ENCODE measurements around the gene SRGAP2C.
"Not testable (repeated sequence)": the region's sequence is repeated elsewhere in the genome, so short reads cannot be mapped to it uniquely, and the experiment has no call there.

The SRGAP2C gene

GRCh38 chr1:121227544-121228330 is 43.0 kb downstream of the SRGAP2C start:
- H3K27ac ChIP-seq; H3K9ac ChIP-seq (ENCODE audit: insufficient read length); H3K36me3 ChIP-seq (ENCODE audit: insufficient read depth, low read length); H3K9me3 ChIP-seq (ENCODE audit: low read depth, low read length); DNase-seq (ENCODE audit: low read depth, low spot score); H3K4me3 ChIP-seq: not testable (repeated sequence)

DNA sequence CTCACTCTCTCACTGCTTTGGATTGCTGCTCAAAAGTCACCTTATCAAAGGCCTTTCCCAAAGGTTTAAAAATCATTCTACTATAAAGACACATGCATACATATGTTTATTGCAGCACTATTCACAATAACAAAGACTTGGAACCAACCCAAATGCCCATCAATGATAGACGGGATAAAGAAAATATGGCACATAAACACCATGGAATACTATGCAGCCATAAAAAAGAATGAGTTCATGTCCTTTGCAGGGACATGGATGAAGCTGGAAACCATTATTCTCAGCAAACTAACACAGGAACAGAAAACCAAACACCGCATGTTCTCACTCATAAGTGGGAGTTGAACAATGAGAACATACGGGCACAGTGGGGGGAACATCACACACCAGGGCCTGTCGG is 45.9 kb downstream of the SRGAP2C start:
- not testable (repeated sequence) for H3K36me3 ChIP-seq (ENCODE audit: insufficient read depth, low read length); H3K9ac ChIP-seq (ENCODE audit: insufficient read length)

DNA sequence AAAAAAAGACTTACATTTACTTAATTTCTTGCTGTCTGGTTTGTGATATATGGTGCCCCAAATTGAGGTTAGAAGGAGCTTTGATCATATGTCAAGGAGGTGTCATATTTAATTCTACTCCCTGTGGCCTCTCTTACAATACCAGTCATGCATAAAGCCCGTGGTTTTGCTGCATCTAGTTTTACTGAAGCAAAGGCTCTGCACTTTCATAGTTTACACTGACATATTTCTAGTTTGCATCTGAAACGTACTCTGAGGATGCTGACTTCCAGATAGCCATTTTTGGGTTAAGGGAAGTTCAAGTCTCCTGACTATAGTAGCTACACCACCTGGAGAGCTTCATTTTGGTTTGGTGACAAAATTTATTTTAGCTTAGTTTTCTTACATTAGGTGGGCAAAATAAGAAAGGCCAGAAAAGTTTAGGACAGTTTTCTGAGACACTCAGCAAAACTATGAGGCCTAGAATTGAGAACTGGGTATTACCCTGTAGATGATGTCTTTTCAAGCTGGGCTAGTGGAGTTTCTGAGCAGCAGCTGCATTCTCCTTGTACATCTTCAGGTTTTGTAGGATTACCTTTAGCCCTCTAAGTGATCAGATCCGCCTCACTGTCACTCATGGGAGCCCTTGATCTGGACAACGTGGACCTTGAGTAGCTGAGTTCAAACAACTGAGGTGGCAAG is 47.8 kb downstream of the SRGAP2C start:
- H3K4me3 ChIP-seq; DNase-seq (ENCODE audit: low read depth, low spot score); H3K9me3 ChIP-seq (ENCODE audit: low read depth, low read length); H3K36me3 ChIP-seq (ENCODE audit: insufficient read depth, low read length); H3K27ac ChIP-seq; H3K9ac ChIP-seq (ENCODE audit: insufficient read length): not testable (repeated sequence)

More for the DNA sequence above, 45.9 kb downstream of the SRGAP2C start:
- H3K9me3 ChIP-seq (ENCODE audit: low read depth, low read length); DNase-seq (ENCODE audit: low read depth, low spot score); H3K4me3 ChIP-seq; H3K27ac ChIP-seq: not testable (repeated sequence)

GRCh38 chr1:121234090-121234759 is 49.5 kb downstream of the SRGAP2C start:
- not testable (repeated sequence) for DNase-seq (ENCODE audit: low read depth, low spot score); H3K4me3 ChIP-seq; H3K9me3 ChIP-seq (ENCODE audit: low read depth, low read length); H3K36me3 ChIP-seq (ENCODE audit: insufficient read depth, low read length); H3K9ac ChIP-seq (ENCODE audit: insufficient read length); H3K27ac ChIP-seq

- H3K9me3 ChIP-seq (ENCODE audit: low read depth, low read length); H3K36me3 ChIP-seq (ENCODE audit: insufficient read depth, low read length); H3K27ac ChIP-seq; H3K9ac ChIP-seq (ENCODE audit: insufficient read length); DNase-seq (ENCODE audit: low read depth, low spot score); H3K4me3 ChIP-seq: not testable (repeated sequence)
Measured at GRCh38 chr1:121238384-121238783, 53.6 kb downstream of the SRGAP2C start.

DNA sequence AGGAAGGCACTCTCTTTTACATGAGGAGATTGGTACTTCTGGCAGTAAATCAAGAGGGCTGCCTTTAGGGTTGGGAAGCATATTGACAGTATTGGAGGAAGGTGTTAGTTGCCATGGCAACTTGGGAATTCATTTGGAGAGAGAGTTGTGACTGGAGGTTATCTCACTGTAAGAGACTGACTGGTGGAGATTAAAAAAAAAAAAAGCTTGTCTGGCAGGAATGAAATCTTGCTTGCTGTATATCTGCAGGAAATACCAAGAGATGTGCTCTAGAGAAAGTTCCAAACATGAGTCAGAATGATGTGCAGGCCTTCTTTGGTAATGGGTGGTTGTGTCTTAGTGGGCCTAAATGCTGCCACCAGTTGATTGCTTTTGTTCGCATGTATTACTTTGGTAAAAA is 59.1 kb downstream of the SRGAP2C start:
- not testable (repeated sequence) for H3K36me3 ChIP-seq (ENCODE audit: insufficient read depth, low read length); H3K9ac ChIP-seq (ENCODE audit: insufficient read length); H3K9me3 ChIP-seq (ENCODE audit: low read depth, low read length); H3K4me3 ChIP-seq; H3K27ac ChIP-seq; DNase-seq (ENCODE audit: low read depth, low spot score)

DNA sequence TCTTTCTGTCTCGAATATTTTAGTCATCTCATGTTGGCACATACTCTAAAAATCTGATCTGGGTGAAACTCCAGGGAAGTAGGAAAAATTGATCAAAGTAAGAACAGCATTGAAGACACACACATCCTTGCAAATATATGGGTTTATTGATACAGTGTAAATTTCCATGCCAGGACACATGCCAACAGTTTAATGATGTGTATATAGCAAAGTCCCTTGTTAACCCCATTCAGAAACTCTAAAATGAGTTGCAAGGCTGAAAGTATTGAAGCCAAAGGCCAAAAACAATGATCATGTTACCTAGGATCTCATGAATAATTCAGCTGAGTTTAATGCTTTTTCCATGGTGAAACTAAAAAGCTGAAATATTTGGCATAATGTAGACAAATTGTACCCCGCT is 61.6 kb downstream of the SRGAP2C start:
- not testable (repeated sequence) for H3K4me3 ChIP-seq; DNase-seq (ENCODE audit: low read depth, low spot score); H3K36me3 ChIP-seq (ENCODE audit: insufficient read depth, low read length); H3K9ac ChIP-seq (ENCODE audit: insufficient read length); H3K9me3 ChIP-seq (ENCODE audit: low read depth, low read length); H3K27ac ChIP-seq

DNA sequence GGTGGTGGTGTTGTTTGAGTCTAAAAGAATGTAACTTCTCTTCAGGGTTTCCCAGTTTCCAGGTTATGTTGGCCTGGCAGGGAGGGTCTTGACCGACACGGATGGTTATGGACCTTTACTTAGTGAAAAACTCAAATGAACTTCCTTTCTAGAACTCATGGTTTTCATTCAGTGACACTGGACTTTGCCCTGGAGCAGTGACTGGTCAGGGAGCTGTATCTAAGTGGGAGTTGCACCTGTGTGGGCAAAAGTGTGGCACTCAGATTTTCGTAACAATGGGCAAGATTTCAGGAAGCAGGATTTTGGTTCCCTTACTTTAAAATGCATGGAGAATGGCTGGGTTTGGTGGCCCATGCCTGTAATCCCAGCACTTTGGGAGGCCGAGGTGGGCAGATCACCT is 67.9 kb downstream of the SRGAP2C start:
- H3K36me3 ChIP-seq (ENCODE audit: insufficient read depth, low read length); H3K27ac ChIP-seq; H3K4me3 ChIP-seq; DNase-seq (ENCODE audit: low read depth, low spot score); H3K9me3 ChIP-seq (ENCODE audit: low read depth, low read length); H3K9ac ChIP-seq (ENCODE audit: insufficient read length): not testable (repeated sequence)

DNA sequence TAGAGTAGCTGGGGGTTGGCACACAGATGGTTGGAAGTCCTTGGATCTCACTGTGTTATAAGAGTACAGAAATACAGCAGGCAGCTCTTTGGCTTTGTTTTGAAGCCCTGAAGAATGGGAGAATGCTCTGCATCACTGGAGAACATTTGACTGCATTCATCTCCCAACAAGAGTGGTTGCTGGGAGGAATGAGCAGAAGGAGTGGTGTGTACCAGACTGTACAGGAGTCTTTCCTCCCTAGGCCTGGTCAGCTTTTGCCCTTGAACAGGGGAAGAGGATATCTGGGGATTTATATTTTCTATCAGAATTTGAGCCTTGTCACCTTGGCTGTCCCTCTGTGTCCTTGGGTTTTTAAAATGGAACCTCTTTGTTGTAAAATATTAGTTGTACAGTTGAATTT is 69.8 kb downstream of the SRGAP2C start:
- not testable (repeated sequence) for H3K36me3 ChIP-seq (ENCODE audit: insufficient read depth, low read length); H3K27ac ChIP-seq; DNase-seq (ENCODE audit: low read depth, low spot score); H3K4me3 ChIP-seq; H3K9me3 ChIP-seq (ENCODE audit: low read depth, low read length); H3K9ac ChIP-seq (ENCODE audit: insufficient read length)

- not testable (repeated sequence) for H3K9ac ChIP-seq (ENCODE audit: insufficient read length); H3K27ac ChIP-seq; DNase-seq (ENCODE audit: low read depth, low spot score)
Measured at GRCh38 chr1:121257632-121258031, 72.9 kb downstream of the SRGAP2C start.

GRCh38 chr1:121258134-121258533 is 73.4 kb downstream of the SRGAP2C start:
- DNase-seq (ENCODE audit: low read depth, low spot score); H3K27ac ChIP-seq; H3K9ac ChIP-seq (ENCODE audit: insufficient read length): not testable (repeated sequence)

More at GRCh38 chr1:121257632-121258031, 72.9 kb downstream of the SRGAP2C start:
- not testable (repeated sequence) for H3K36me3 ChIP-seq (ENCODE audit: insufficient read depth, low read length); H3K9me3 ChIP-seq (ENCODE audit: low read depth, low read length); H3K4me3 ChIP-seq

DNA sequence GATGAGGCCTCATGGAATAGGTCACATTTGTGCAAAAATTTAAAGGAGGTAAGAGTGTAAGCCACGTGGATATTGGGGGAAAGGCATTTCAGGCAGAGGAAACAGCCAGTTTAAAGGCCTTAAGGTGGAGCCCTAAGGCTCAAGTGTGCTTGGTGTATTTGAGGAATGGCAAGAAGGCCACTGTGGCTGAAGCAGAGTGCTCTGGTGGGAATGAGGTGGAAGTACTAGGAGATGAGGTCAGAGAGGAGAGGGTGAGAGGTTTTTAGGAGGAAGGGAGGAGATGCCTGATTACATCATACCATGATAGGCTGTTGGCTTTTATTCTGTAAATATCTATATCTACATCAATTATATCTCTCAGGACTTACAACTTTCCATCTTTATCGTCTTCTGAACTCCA is 75.4 kb downstream of the SRGAP2C start:
- H3K4me3 ChIP-seq; H3K36me3 ChIP-seq (ENCODE audit: insufficient read depth, low read length); DNase-seq (ENCODE audit: low read depth, low spot score); H3K27ac ChIP-seq; H3K9me3 ChIP-seq (ENCODE audit: low read depth, low read length); H3K9ac ChIP-seq (ENCODE audit: insufficient read length): not testable (repeated sequence)

More at GRCh38 chr1:121258134-121258533, 73.4 kb downstream of the SRGAP2C start:
- H3K9me3 ChIP-seq (ENCODE audit: low read depth, low read length); H3K36me3 ChIP-seq (ENCODE audit: insufficient read depth, low read length); H3K4me3 ChIP-seq: not testable (repeated sequence)

- H3K9me3 ChIP-seq (ENCODE audit: low read depth, low read length); H3K9ac ChIP-seq (ENCODE audit: insufficient read length); H3K4me3 ChIP-seq; H3K36me3 ChIP-seq (ENCODE audit: insufficient read depth, low read length); DNase-seq (ENCODE audit: low read depth, low spot score); H3K27ac ChIP-seq: not testable (repeated sequence)
Measured at GRCh38 chr1:121262163-121262562, 77.4 kb downstream of the SRGAP2C start.

DNA sequence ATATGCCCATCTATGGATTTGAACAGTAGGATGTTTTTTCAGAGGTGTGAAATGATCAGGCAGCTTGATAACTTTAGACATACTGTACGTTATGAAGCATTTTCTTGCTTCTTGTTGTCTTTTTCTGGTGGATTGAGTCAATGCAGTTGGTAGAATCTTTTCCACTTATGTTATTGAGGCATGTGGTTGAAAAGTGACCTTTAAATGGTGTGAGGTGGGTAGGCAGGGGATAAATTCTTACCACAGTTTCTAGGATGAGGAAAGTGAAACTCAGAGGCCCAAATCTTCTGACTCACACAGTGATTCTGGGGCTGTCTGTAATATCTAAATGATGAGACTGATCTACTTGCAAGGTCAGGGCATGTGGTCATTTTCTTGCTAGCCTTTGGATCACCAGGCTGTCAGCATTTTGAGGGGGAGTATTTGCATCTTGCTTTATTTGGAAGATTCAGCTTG is 79.0 kb downstream of the SRGAP2C start:
- not testable (repeated sequence) for H3K27ac ChIP-seq; DNase-seq (ENCODE audit: low read depth, low spot score); H3K4me3 ChIP-seq

More for the DNA sequence above, 79.0 kb downstream of the SRGAP2C start:
- not testable (repeated sequence) for H3K36me3 ChIP-seq (ENCODE audit: insufficient read depth, low read length); H3K9me3 ChIP-seq (ENCODE audit: low read depth, low read length); H3K9ac ChIP-seq (ENCODE audit: insufficient read length)
